Naive thymus-derived CD4-positive, alpha-beta T cell (primary cell): ENCODE results near the gene CLSTN1. TPM values are rescaled to one million over a fixed set of nuclear protein-coding genes. Genes with fewer than 3 reads are reported as not detected.

Experiments
- ATAC-seq: fragments of 150-1000 bp; cut with Tn5 transposase; 2 replicates; pipeline ENCODE4 v1.10.0; 2021; ENCODE audit warnings: mild to moderate bottlenecking, moderate library complexity
- CTCF ChIA-PET: fragments of 350-600 bp; sonication (Branson Sonifier 250); formaldehyde crosslinking; loops from one replicate; lab custom pipeline; 2021; ENCODE audit warnings: antibody characterized with exemption; lab: Charles Lee
- POLR2A ChIA-PET: fragments of 350-600 bp; sonication (Branson Sonifier 250); formaldehyde crosslinking; loops from one replicate; lab custom pipeline; 2021; ENCODE audit warnings: antibody characterized with exemption, inconsistent platforms; lab: Charles Lee
- DNase-seq, 9 donors: peaks; one replicate each; pipeline versions ENCODE4 v3.0.0 to v3.0.0-alpha.2; 2020 to 2022; ENCODE audit warnings: mixed read lengths in 1 of 9
- H3K27ac ChIP-seq: one replicate; pipeline ENCODE4 v1.7.0; 2013; ENCODE audit warnings: mild to moderate bottlenecking, low read depth, low read length, moderate library complexity
- H3K27me3 ChIP-seq, 2 donors: one replicate each; pipeline ENCODE4 v1.7.0; 2013; ENCODE audit warnings: low read length in 2 of 2, mild to moderate bottlenecking in 2 of 2, moderate library complexity in 2 of 2; ENCODE audit not compliant: control insufficient read depth in 2 of 2, insufficient read depth in 2 of 2
- H3K36me3 ChIP-seq, 3 experiments: 1 replicate in 2 of 3; 2 replicates in 1 of 3; pipeline ENCODE4 v1.7.0; 2013; ENCODE audit warnings: low read length in 3 of 3, mild to moderate bottlenecking in 3 of 3, moderate library complexity in 1 of 3; ENCODE audit not compliant: insufficient read depth in 3 of 3, control insufficient read depth in 2 of 3
- H3K4me1 ChIP-seq, 2 donors: one replicate each; pipeline ENCODE4 v1.7.0; 2013; ENCODE audit warnings: low read length in 2 of 2, mild to moderate bottlenecking in 2 of 2, moderate library complexity in 1 of 2; ENCODE audit not compliant: control insufficient read depth in 2 of 2, insufficient read depth in 2 of 2
- H3K4me3 ChIP-seq: 2 replicates; pipeline ENCODE4 v1.7.0; 2013; ENCODE audit warnings: mild to moderate bottlenecking, low read length
- H3K9me3 ChIP-seq, 3 experiments: 1 replicate in 2 of 3; 2 replicates in 1 of 3; pipeline ENCODE4 v1.7.0; 2013; ENCODE audit warnings: low read length in 3 of 3; ENCODE audit not compliant: control insufficient read depth in 2 of 3
- H3K27ac Mint-ChIP-seq, 9 donors: one replicate each; pipeline ENCODE4 v1.8.0; 2020 to 2022; ENCODE audit warnings: mixed read lengths in 9 of 9, mild to moderate bottlenecking in 8 of 9, moderate library complexity in 5 of 9, inconsistent platforms in 2 of 9
- H3K27me3 Mint-ChIP-seq, 5 donors: one replicate each; pipeline ENCODE4 v1.8.0; 2021 to 2022; ENCODE audit warnings: mixed read lengths in 5 of 5, mild to moderate bottlenecking in 1 of 5
- H3K36me3 Mint-ChIP-seq, 5 donors: one replicate each; pipeline ENCODE4 v1.8.0; 2020 to 2022; ENCODE audit warnings: mixed read lengths in 5 of 5, mild to moderate bottlenecking in 3 of 5, inconsistent platforms in 1 of 5
- H3K4me1 Mint-ChIP-seq, 7 donors: one replicate each; pipeline ENCODE4 v1.8.0; 2020 to 2022; ENCODE audit warnings: mixed read lengths in 7 of 7, mild to moderate bottlenecking in 3 of 7, inconsistent platforms in 1 of 7
- H3K4me3 Mint-ChIP-seq, 10 donors: one replicate each; pipeline ENCODE4 v1.8.0; 2020 to 2022; ENCODE audit warnings: mild to moderate bottlenecking in 10 of 10, mixed read lengths in 10 of 10, moderate library complexity in 6 of 10, inconsistent platforms in 2 of 10
- H3K9me3 Mint-ChIP-seq, 11 donors: one replicate each; pipeline ENCODE4 v1.8.0; 2020 to 2022; ENCODE audit warnings: mixed read lengths in 11 of 11, mild to moderate bottlenecking in 4 of 11, inconsistent platforms in 1 of 11, moderate library complexity in 1 of 11
- intact Hi-C, 2 donors: fragments of 100-400 bp; cut with micrococcal nuclease; formaldehyde crosslinking; loops; one replicate each; pipeline ENCODE4 v1.15.1; 2023
- polyA plus RNA-seq, 2 donors: library from polyadenylated mRNA; unstranded; fragments of 300-500 nt; fragmentation: Illumina TruSeq; gene quantifications; one replicate each; pipeline ENCODE4 v1.2.3, GENCODE V29; 2021
- total RNA-seq, 6 experiments: library from RNA in 5 of 6; stranded (reverse) in 5 of 6; gene quantifications; 1 replicate in 5 of 6; 2 replicates in 1 of 6; pipeline ENCODE4 v1.2.3 and lab custom pipeline; 2021 to 2026

CLSTN1 gene
- total and polyA plus RNA-seq, 7 experiments from 2014 or later = 16.9 to 116 (median 78.3) TPM

- ATAC-seq (no peak), DNase-seq (no peak)
- Mint-ChIP-seq H3K36me3 (no peaks in the 10 kb centered on the region), H3K4me3 (no peak overlapping the region), H3K9me3 (no peaks in the 10 kb centered on the region), H3K27ac (no peak overlapping the region), H3K4me1 (peaks cover 0 to 4% (median 0%) of the 10 kb centered on the region in 7 donors), H3K27me3 (peaks cover 0 to 26% (median 0%) of the 10 kb centered on the region in 5 donors)
- ChIA-PET CTCF (no interaction called here), POLR2A (interaction anchor here (0.5 kb wide), 1 partner anchor 16 kb away, joined by 4 read pairs; no protein-coding TSS in a partner anchor)
- intact Hi-C loops = no loop called here
- Histone ChIP-seq H3K36me3 (no peaks in the 10 kb centered on the region), H3K27ac (no peak overlapping the region), H3K4me1 (peaks cover 0 to 2% of the 10 kb centered on the region in 2 donors), H3K27me3 (no peaks in the 10 kb centered on the region), H3K9me3 (no peaks in the 10 kb centered on the region), H3K4me3 (no peak overlapping the region)
These were observed 12.2 kb upstream of the CLSTN1 start for GRCh38 chr1:9835758-9836631.

GRCh38 chr1:9835404-9835757 lies 11.6 kb upstream of the CLSTN1 start:
- intact Hi-C loops = no loop called here
- Histone ChIP-seq H3K9me3 (no peaks in the 10 kb centered on the region), H3K4me3 (no peak overlapping the region), H3K27me3 (no peaks in the 10 kb centered on the region), H3K27ac (no peak overlapping the region), H3K36me3 (no peaks in the 10 kb centered on the region), H3K4me1 (peaks cover 0 to 2% of the 10 kb centered on the region in 2 donors)
- ATAC-seq (no peak), DNase-seq (no peak)
- Mint-ChIP-seq H3K27me3 (peaks cover 0 to 26% (median 0%) of the 10 kb centered on the region in 5 donors), H3K4me1 (peaks cover 0 to 3% (median 0%) of the 10 kb centered on the region in 7 donors), H3K9me3 (no peaks in the 10 kb centered on the region), H3K27ac (no peak overlapping the region), H3K4me3 (no peak overlapping the region), H3K36me3 (no peaks in the 10 kb centered on the region)
- ChIA-PET CTCF (no interaction called here), POLR2A (interaction anchor here (0.6 kb wide), 1 partner anchor 21 kb away, joined by 3 read pairs; no protein-coding TSS in a partner anchor)

- CTCF ChIA-PET = no interaction called here
- POLR2A ChIA-PET = no interaction called here
- Histone ChIP-seq H3K9me3 (no peaks in the 10 kb centered on the region), H3K27ac (no peak overlapping the region), H3K4me1 (peaks cover 0 to 2% of the 10 kb centered on the region in 2 donors), H3K36me3 (no peaks in the 10 kb centered on the region), H3K27me3 (no peaks in the 10 kb centered on the region), H3K4me3 (no peak overlapping the region)
- no peaks in the 10 kb centered on the region for H3K36me3 Mint-ChIP-seq
- no peak for ATAC-seq
- H3K9me3 Mint-ChIP-seq = no peaks in the 10 kb centered on the region
- DNase-seq = no peak
- intact Hi-C loops = no loop called here
- peaks cover 0 to 3% (median 0%) of the 10 kb centered on the region in 7 donors for H3K4me1 Mint-ChIP-seq
- no peak overlapping the region for H3K27ac Mint-ChIP-seq
- peaks cover 0 to 20% (median 0%) of the 10 kb centered on the region in 5 donors for H3K27me3 Mint-ChIP-seq
- H3K4me3 Mint-ChIP-seq = no peak overlapping the region
These were observed 9.9 kb upstream of the CLSTN1 start for GRCh38 chr1:9833632-9834031.

- CTCF ChIA-PET = interaction anchor here (0.6 to 1.0 kb wide), 2 partner anchors 40 to 63 kb away, joined by 3 to 4 read pairs; no protein-coding TSS in a partner anchor
- H3K27ac Mint-ChIP-seq = peak overlapping the region in 2 of 9 donors; percentile 1 to 38
These were observed 3.9 kb upstream of the CLSTN1 start for GRCh38 chr1:9827558-9828185.

GRCh38 chr1:9826616-9827015 lies 2.9 kb upstream of the CLSTN1 start:
- ChIA-PET CTCF (interaction anchor here (0.8 kb wide), 1 partner anchor 48 kb away, joined by 3 read pairs; no protein-coding TSS in a partner anchor), POLR2A (interaction anchor here (0.8 to 1.4 kb wide), 4 partner anchors 14 to 200 kb away, joined by 3 to 5 read pairs (median 3); no protein-coding TSS in a partner anchor)
- peak overlapping the region in 2 of 10 donors; percentile 31 to 87 for H3K4me3 Mint-ChIP-seq
- ATAC-seq = no peak
- Histone ChIP-seq H3K4me1 (peaks cover 21 to 24% of the 10 kb centered on the region in 2 donors), H3K27ac (no peak overlapping the region), H3K9me3 (no peaks in the 10 kb centered on the region), H3K4me3 (no peak overlapping the region), H3K27me3 (no peaks in the 10 kb centered on the region), H3K36me3 (peaks cover 0 to 3% (median 0%) of the 10 kb centered on the region in 3 experiments)
- intact Hi-C loops = loop anchor here in 1 of 2 donors (10.0 kb wide), 1 partner anchor 952 kb away; the partner anchor contains the start of gene ENO1
- peaks cover 0 to 2% (median 0%) of the 10 kb centered on the region in 11 donors for H3K9me3 Mint-ChIP-seq
- peak overlapping the region in 5 of 9 donors; percentile 4 to 89 (median 85) for H3K27ac Mint-ChIP-seq
- H3K27me3 Mint-ChIP-seq = peaks cover 0 to 10% (median 0%) of the 10 kb centered on the region in 5 donors
- peaks cover 0 to 3% (median 0%) of the 10 kb centered on the region in 5 donors for H3K36me3 Mint-ChIP-seq
- no peak for DNase-seq
- H3K4me1 Mint-ChIP-seq = peaks cover 26 to 37% (median 33%) of the 10 kb centered on the region in 7 donors

More at GRCh38 chr1:9827558-9828185, 3.9 kb upstream of the CLSTN1 start:
- peaks cover 0 to 2% (median 0%) of the 10 kb centered on the region in 11 donors for H3K9me3 Mint-ChIP-seq
- intact Hi-C loops = loop anchor here in 1 of 2 donors (10.0 kb wide), 1 partner anchor 953 kb away; the partner anchor contains the start of gene ENO1
- Histone ChIP-seq H3K36me3 (peaks cover 0 to 3% (median 0%) of the 10 kb centered on the region in 3 experiments), H3K27me3 (no peaks in the 10 kb centered on the region), H3K9me3 (no peaks in the 10 kb centered on the region), H3K27ac (no peak overlapping the region), H3K4me1 (peaks cover 10 to 15% of the 10 kb centered on the region in 2 donors), H3K4me3 (no peak overlapping the region)
- peaks cover 16 to 26% (median 22%) of the 10 kb centered on the region in 7 donors for H3K4me1 Mint-ChIP-seq
- POLR2A ChIA-PET = interaction anchor here (0.7 to 1.1 kb wide), 3 partner anchors 12 to 41 kb away, joined by 4 to 6 read pairs (median 4); no protein-coding TSS in a partner anchor
- ATAC-seq (no peak), DNase-seq (no peak)
- peaks cover 0 to 12% (median 0%) of the 10 kb centered on the region in 5 donors for H3K27me3 Mint-ChIP-seq
- H3K36me3 Mint-ChIP-seq = peaks cover 0 to 3% (median 0%) of the 10 kb centered on the region in 5 donors
- peak overlapping the region in 3 of 10 donors; percentile 18 to 53 (median 29) for H3K4me3 Mint-ChIP-seq

- peaks cover 0 to 3% (median 0%) of the 10 kb centered on the region in 5 donors for H3K36me3 Mint-ChIP-seq
- peaks cover 0 to 3% (median 0%) of the 10 kb centered on the region in 3 experiments for H3K36me3 ChIP-seq
- H3K4me3 Mint-ChIP-seq = peak overlapping the region in 8 of 10 donors; percentile 64 to 96 (median 86)
- DNase-seq (no peak), ATAC-seq (no peak)
- peaks cover 24 to 25% of the 10 kb centered on the region in 2 donors for H3K4me1 ChIP-seq
- H3K4me3 ChIP-seq = no peak overlapping the region
- ChIA-PET POLR2A (interaction anchor here (0.8 to 1.4 kb wide), 5 partner anchors 13 to 199 kb away, joined by 3 to 6 read pairs (median 3); no protein-coding TSS in a partner anchor), CTCF (interaction anchor here (0.8 kb wide), 1 partner anchor 48 kb away, joined by 3 read pairs; no protein-coding TSS in a partner anchor)
- peaks cover 0 to 8% (median 0%) of the 10 kb centered on the region in 5 donors for H3K27me3 Mint-ChIP-seq
- intact Hi-C loops = loop anchor here in 1 of 2 donors (10.0 kb wide), 1 partner anchor 951 kb away; the partner anchor contains the start of gene ENO1
- peaks cover 26 to 40% (median 36%) of the 10 kb centered on the region in 7 donors for H3K4me1 Mint-ChIP-seq
- H3K27ac ChIP-seq = peak overlapping the region; percentile 31
- peak overlapping the region; percentile 1 to 96 (median 86) for H3K27ac Mint-ChIP-seq
- no peaks in the 10 kb centered on the region for H3K27me3 ChIP-seq
- H3K9me3 ChIP-seq = no peaks in the 10 kb centered on the region
- H3K9me3 Mint-ChIP-seq = peaks cover 0 to 2% (median 0%) of the 10 kb centered on the region in 11 donors
These were observed 2.3 kb upstream of the CLSTN1 start for GRCh38 chr1:9826087-9826486.
